Measurements from ENCODE around the gene ZNF280A.

DNA sequence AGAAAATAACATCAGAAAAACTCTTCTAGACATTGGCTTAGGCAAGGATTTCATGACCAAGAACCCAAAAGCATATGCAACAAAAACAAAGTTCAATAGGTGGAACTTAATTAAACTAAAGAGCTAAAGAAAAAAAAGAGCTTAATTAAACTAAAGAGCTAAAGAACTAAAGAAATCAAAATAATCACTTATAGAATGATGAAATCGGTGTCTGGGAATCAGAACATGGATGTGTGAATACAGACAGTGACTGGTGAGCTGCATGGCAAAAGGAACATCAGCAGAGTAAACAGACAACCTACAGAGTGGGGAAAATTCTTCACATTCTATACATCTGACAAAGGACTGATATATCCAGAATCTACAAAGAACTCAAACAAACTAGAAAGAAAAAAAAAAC, 53.0 kb downstream of the ZNF280A start:
- TF ChIP-seq, protein P1, sequence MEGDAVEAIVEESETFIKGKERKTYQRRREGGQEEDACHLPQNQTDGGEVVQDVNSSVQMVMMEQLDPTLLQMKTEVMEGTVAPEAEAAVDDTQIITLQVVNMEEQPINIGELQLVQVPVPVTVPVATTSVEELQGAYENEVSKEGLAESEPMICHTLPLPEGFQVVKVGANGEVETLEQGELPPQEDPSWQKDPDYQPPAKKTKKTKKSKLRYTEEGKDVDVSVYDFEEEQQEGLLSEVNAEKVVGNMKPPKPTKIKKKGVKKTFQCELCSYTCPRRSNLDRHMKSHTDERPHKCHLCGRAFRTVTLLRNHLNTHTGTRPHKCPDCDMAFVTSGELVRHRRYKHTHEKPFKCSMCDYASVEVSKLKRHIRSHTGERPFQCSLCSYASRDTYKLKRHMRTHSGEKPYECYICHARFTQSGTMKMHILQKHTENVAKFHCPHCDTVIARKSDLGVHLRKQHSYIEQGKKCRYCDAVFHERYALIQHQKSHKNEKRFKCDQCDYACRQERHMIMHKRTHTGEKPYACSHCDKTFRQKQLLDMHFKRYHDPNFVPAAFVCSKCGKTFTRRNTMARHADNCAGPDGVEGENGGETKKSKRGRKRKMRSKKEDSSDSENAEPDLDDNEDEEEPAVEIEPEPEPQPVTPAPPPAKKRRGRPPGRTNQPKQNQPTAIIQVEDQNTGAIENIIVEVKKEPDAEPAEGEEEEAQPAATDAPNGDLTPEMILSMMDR (IDR thresholded peaks at IDR 0.05): no peak
- no peak for TF ChIP-seq POLR2A (IDR thresholded peaks at IDR 0.05)

Data from adrenal gland (tissue), 5 donors.